Omental fat pad (tissue), 4 donors: Measurements from ENCODE around the gene SLBP. TPM values are rescaled to one million over a fixed set of nuclear protein-coding genes. Genes with fewer than 3 reads are reported as not detected.

ENCODE experiments used
- ATAC-seq: fragments of 150-250 bp; one replicate; pipeline ENCODE4 v1.9.1; 2016; ENCODE audit warnings: mild to moderate bottlenecking, moderate library complexity; ENCODE audit not compliant: low FRiP score
- DNase-seq: peaks from one replicate; pipeline ENCODE4 v3.0.0-alpha.2; 2019; ENCODE audit warnings: low spot score
- CTCF ChIP-seq, 3 donors: fragments of 450-650 bp; IDR thresholded peaks; one replicate each; pipeline ENCODE4 v1.5.1; 2016 to 2017; ENCODE audit warnings: antibody characterized with exemption in 3 of 3, mild to moderate bottlenecking in 3 of 3, moderate library complexity in 2 of 3
- total RNA-seq, 4 donors: library from RNA; depleted of rRNA; stranded (reverse); fragments of >200 nt; gene quantifications; one replicate each; pipeline ENCODE4 v1.1.0, GENCODE V29; 2016

Gene SLBP
- total RNA-seq, 4 donors from 2014 or later = 33.3 to 58.4 (median 40.3) TPM

- ATAC-seq = peak; percentile 96
- no peak for DNase-seq
Measured at GRCh38 chr4:1683736-1684505, 28.2 kb downstream of the SLBP start, which contains the start of gene FAM53A. Gene FAM53A, minus strand, starts transcription at chr4:1684313. Its CDS starts 15,572 bp downstream, at chr4:1668741.

GRCh38 chr4:1683261-1683735 is 28.8 kb downstream of the SLBP start:
- TF ChIP-seq CTCF (IDR thresholded peaks at IDR 0.05) = no peak
- DNase-seq (peak; percentile 39), ATAC-seq (peak; percentile 62)

More at GRCh38 chr4:1683736-1684505, 28.2 kb downstream of the SLBP start, which contains the start of gene FAM53A:
- TF ChIP-seq CTCF (IDR thresholded peaks at IDR 0.05) = no peak

GRCh38 chr4:1682860-1683259 is 29.3 kb downstream of the SLBP start:
- no peak for TF ChIP-seq CTCF (IDR thresholded peaks at IDR 0.05)
- ATAC-seq (no peak), DNase-seq (no peak)

GRCh38 chr4:1678244-1678643 is 33.9 kb downstream of the SLBP start:
- DNase-seq (no peak), ATAC-seq (no peak)
- no peak for TF ChIP-seq CTCF (IDR thresholded peaks at IDR 0.05)

GRCh38 chr4:1676605-1677525 is 35.3 kb downstream of the SLBP start:
- no peak for TF ChIP-seq CTCF (IDR thresholded peaks at IDR 0.05)
- ATAC-seq (no peak), DNase-seq (no peak)

- no peak for ATAC-seq
- TF ChIP-seq CTCF (IDR thresholded peaks at IDR 0.05) = no peak
- no peak for DNase-seq
Measured at GRCh38 chr4:1675802-1676137, 36.3 kb downstream of the SLBP start.
